Measurements from ENCODE around the gene MICAL2. TPM values are rescaled to one million over a fixed set of nuclear protein-coding genes. Genes with fewer than 3 reads are reported as not detected.

MICAL2 gene
- total and polyA plus RNA-seq, 2 of the 13 experiments (the other 11 are each of a cell fraction or from before 2014, with no cell fraction given) = 0.78 to 1.1 TPM

DNA sequence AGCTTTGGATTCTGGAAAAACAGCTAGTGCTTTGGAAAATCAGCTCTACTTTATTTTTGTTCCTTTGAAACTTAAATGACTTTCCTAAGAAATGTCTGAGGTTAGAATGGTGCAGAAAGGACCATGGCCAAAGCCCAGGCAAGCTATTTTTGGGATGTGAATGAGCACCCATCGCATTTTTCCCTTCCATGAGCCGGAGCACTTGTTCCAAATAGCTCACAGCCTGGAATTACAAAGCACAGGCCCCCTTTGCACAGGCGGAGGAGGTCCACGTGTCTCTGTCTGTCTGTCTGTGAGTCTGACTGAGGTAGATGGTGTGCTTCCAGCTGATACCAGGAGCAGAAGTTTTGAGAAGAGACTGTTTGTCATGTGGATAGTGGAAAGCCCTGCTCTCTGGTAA is 50.7 kb downstream of the MICAL2 start:
- ATAC-seq = no peak
- TF ChIP-seq PHB2 (IDR thresholded peaks at IDR 0.05; ENCODE audit: partially characterized antibody) (no peak), RFX5 (IDR thresholded peaks at IDR 0.05; ENCODE audit: low read depth, low read length) (no peak), MIER3 (CRISPR knock-in tag; IDR thresholded peaks at IDR 0.05; ENCODE audit: borderline replicate concordance) (no peak)
- DNase-seq (ENCODE audit: low spot score) = no peak
- intact Hi-C loops (cut with micrococcal nuclease; ENCODE audit: unreplicated experiment) (loop anchor here (10.0 kb wide), 1 partner anchor 74 kb away; no protein-coding TSS in a partner anchor), in situ Hi-C loops (cut with HindIII; ENCODE audit: extremely low pct_ligation_motif_present, low pct_unique_long_range_greater_than_20kb) (no loop called here)
- ChIA-PET POLR2A (no interaction called here), CTCF (ENCODE audit: low intra/inter-chr PET ratio, low total read pairs) (no interaction called here)
- no TSS peak for BruUV-seq (replicated peaks)
- Histone ChIP-seq H2AFZ (ENCODE audit: low read length) (no peak overlapping the region), H3K9me3 (ENCODE audit: low read length) (no peaks in the 10 kb centered on the region), H3K4me1 (ENCODE audit: insufficient read depth, low read length) (peaks cover 15% of the 10 kb centered on the region), H3K79me2 (ENCODE audit: insufficient read depth, low read length) (no peaks in the 10 kb centered on the region), H3K27me3 (ENCODE audit: control insufficient read depth in 1 of 2, insufficient read depth in 2 of 2, low read length in 2 of 2) (no peaks in the 10 kb centered on the region), H3K4me3 (replicated peaks in 1 of 3; ENCODE audit: insufficient read depth in 1 of 3, low read depth in 2 of 3, low read length in 3 of 3) (no peak overlapping the region), H3K27ac (ENCODE audit: extremely low read length, insufficient read depth, low read length) (no peak overlapping the region), H3K9ac (ENCODE audit: insufficient read depth, low read depth, low read length) (no peak overlapping the region), H3K4me2 (ENCODE audit: low read depth, low read length) (no peak overlapping the region), H3K36me3 (replicated peaks in 1 of 2; ENCODE audit: control insufficient read depth in 1 of 2, insufficient read depth in 2 of 2, low read length in 2 of 2) (no peaks in the 10 kb centered on the region), H4K20me1 (ENCODE audit: insufficient read depth, low read length) (no peaks in the 10 kb centered on the region)
- 80% methylated on average over 4 of the region's 4 CpGs for WGBS (ENCODE audit: low lambda C conversion rate)
- FAIRE-seq = no peak

DNA sequence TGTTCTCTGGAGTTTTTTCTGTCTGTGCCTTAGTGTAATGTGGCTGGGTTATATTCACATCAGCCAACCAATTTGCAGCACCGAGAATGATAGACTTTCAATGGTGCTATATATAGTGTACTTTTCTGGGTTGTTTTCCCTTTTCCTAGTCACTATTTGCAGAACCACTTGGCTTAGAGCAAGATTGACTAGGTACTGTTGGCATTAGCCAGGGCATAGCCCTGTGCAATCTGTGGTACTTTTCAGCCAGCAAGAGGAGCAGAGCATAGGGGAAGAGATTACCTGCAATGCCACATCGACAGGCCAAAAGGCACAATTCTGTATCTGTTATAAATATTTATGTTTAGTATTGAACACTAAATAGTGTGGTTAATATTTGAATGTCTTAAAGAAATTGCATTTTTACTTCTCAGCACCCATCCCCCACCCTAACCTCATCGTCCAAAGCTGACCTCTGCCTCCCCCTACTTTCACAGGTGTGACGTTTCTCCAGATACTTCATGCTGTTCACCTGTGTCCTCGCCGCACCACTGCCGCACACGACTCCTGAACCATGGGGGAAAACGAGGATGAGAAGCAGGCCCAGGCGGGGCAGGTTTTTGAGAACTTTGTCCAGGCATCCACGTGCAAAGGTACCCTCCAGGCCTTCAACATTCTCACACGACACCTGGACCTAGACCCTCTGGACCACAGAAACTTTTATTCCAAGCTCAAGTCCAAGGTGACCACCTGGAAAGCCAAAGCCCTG is 51.4 kb downstream of the MICAL2 start:
- no peaks in the 10 kb centered on the region for H3K9me3 ChIP-seq (ENCODE audit: low read length)
- no peak overlapping the region for H3K4me3 ChIP-seq (replicated peaks in 1 of 3; ENCODE audit: insufficient read depth in 1 of 3, low read depth in 2 of 3, low read length in 3 of 3)
- no peaks in the 10 kb centered on the region for H3K36me3 ChIP-seq (replicated peaks in 1 of 2; ENCODE audit: control insufficient read depth in 1 of 2, insufficient read depth in 2 of 2, low read length in 2 of 2)
- FAIRE-seq (no peak), ATAC-seq (no peak), DNase-seq (ENCODE audit: low spot score) (no peak)
- POLR2A ChIA-PET = no interaction called here
- H3K27me3 ChIP-seq (ENCODE audit: control insufficient read depth in 1 of 2, insufficient read depth in 2 of 2, low read length in 2 of 2) = no peaks in the 10 kb centered on the region
- CTCF ChIA-PET (ENCODE audit: low intra/inter-chr PET ratio, low total read pairs) = no interaction called here
- BruUV-seq (replicated peaks) = no TSS peak
- H3K79me2 ChIP-seq (ENCODE audit: insufficient read depth, low read length) = no peaks in the 10 kb centered on the region
- H4K20me1 ChIP-seq (ENCODE audit: insufficient read depth, low read length) = no peaks in the 10 kb centered on the region
- H3K27ac ChIP-seq (ENCODE audit: extremely low read length, insufficient read depth, low read length) = no peak overlapping the region
- H3K9ac ChIP-seq (ENCODE audit: insufficient read depth, low read depth, low read length) = no peak overlapping the region
- H3K4me2 ChIP-seq (ENCODE audit: low read depth, low read length) = no peak overlapping the region
- no peak overlapping the region for H2AFZ ChIP-seq (ENCODE audit: low read length)
- H3K4me1 ChIP-seq (ENCODE audit: insufficient read depth, low read length) = peaks cover 20% of the 10 kb centered on the region
- in situ Hi-C loops (cut with HindIII; ENCODE audit: extremely low pct_ligation_motif_present, low pct_unique_long_range_greater_than_20kb) = no loop called here
- intact Hi-C loops (cut with micrococcal nuclease; ENCODE audit: unreplicated experiment) = loop anchor here (10.0 kb wide), 1 partner anchor 73 kb away; no protein-coding TSS in a partner anchor
- 94% methylated on average over 12 of the region's 12 CpGs for whole genome bisulfite sequencing (ENCODE audit: low lambda C conversion rate)
- TF ChIP-seq, protein P1, sequence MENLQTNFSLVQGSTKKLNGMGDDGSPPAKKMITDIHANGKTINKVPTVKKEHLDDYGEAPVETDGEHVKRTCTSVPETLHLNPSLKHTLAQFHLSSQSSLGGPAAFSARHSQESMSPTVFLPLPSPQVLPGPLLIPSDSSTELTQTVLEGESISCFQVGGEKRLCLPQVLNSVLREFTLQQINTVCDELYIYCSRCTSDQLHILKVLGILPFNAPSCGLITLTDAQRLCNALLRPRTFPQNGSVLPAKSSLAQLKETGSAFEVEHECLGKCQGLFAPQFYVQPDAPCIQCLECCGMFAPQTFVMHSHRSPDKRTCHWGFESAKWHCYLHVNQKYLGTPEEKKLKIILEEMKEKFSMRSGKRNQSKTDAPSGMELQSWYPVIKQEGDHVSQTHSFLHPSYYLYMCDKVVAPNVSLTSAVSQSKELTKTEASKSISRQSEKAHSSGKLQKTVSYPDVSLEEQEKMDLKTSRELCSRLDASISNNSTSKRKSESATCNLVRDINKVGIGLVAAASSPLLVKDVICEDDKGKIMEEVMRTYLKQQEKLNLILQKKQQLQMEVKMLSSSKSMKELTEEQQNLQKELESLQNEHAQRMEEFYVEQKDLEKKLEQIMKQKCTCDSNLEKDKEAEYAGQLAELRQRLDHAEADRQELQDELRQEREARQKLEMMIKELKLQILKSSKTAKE (CRISPR knock-in tag; IDR thresholded peaks at IDR 0.05; ENCODE audit: borderline replicate concordance) = no peak
- no peak for TF ChIP-seq SIX1 (CRISPR knock-in tag; IDR thresholded peaks at IDR 0.05; ENCODE audit: borderline replicate concordance)
- no peak for TF ChIP-seq ZNF343 (CRISPR knock-in tag; IDR thresholded peaks at IDR 0.05)
- TF ChIP-seq HNRNPH1 (optimal IDR thresholded peaks at IDR 0.05; ENCODE audit: low read depth, low read length) = no peak
- TF ChIP-seq ZNF234 (CRISPR knock-in tag; conservative IDR thresholded peaks at IDR 0.05) = no peak
- no peak for TF ChIP-seq HOXA5 (CRISPR knock-in tag; IDR thresholded peaks at IDR 0.05)
- no peak for TF ChIP-seq RXRB (CRISPR knock-in tag; IDR thresholded peaks at IDR 0.05; ENCODE audit: borderline replicate concordance)
- TF ChIP-seq YEATS4 (CRISPR knock-in tag; IDR thresholded peaks at IDR 0.05; ENCODE audit: borderline replicate concordance) = no peak
- TF ChIP-seq HDAC1 (CRISPR knock-in tag; IDR thresholded peaks at IDR 0.05) = no peak
- TF ChIP-seq POLR2G (IDR thresholded peaks at IDR 0.05; ENCODE audit: low read depth, low read length) = no peak
